Measurements from ENCODE around the gene NLE1. TPM values are rescaled to one million over a fixed set of nuclear protein-coding genes. Genes with fewer than 3 reads are reported as not detected.
A peak's percentile ranks its signal among the peaks of the same experiment; 100 is the strongest.
"Not testable (repeated sequence)": the region's sequence is repeated elsewhere in the genome, so short reads cannot be mapped to it uniquely, and the experiment has no call there.

NLE1 gene
- total and polyA plus RNA-seq, 5 experiments from 2014 or later: 4.6 to 21.7 (median 6.4) TPM

DNA sequence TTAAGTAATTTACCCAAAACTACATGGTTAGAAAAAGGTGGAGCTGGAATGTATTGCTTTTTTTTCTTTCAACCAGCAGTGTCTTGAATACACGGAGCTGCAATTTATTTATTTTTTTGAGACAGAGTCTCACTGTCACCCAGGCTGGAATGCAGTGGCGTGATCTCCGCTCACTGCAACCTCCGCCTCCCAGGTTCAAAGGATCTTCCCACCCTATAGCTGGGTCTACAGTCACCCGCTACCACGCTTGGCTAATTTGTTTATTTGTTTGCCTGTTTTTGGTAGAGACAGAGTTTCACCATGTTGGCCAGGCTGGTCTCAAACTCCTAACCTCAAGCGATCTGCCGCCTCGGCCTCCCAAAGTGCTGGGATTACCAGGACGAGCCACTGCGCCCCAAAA, 51.4 kb downstream of the NLE1 start:
- DNase-seq: not testable (repeated sequence)
- H3K4me3 Mint-ChIP-seq: peak overlapping the region in 5 of 10 donors; percentile 3 to 79 (median 18)

DNA sequence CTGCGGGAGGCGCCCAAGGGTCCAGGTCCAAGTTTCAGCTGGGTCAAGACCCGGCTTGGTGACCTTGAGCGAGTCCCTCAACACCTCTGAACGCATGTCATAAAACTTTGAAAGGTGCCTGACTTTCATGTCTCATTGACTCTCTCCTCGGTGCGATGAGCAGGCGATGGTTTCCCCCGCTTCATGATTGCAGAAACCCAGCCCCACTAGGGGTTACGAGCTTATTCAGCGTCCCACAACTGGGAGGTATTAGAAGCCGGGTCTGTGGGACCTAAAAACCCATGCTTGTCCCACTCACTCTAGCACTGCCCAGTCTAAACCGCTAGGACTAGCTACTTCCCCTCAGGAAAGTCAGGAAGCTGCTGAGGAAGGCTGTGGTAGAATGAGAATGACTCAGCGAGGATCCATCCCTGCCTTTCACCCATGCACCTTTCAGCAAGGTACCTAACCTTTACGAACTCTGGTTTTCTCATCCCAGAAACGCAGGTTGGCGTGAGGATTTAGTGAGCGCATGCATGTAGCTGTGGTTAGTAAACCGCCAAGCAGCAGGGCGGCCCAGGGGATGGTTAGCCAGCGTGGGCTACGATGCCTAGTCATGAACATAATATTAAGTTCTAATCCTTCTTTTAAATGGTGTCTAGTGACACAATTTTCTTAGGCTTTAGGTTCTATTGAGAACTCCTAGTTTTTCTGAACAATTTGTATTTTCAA, 52.4 kb downstream of the NLE1 start:
- peak overlapping the region; percentile 87 to 96 (median 92) for H3K4me3 Mint-ChIP-seq
- peak overlapping the region; percentile 93 to 98 (median 95) for H3K27ac Mint-ChIP-seq
- peaks cover 10 to 50% (median 39%) of the 10 kb centered on the region in 4 donors for H3K4me1 Mint-ChIP-seq
- H3K36me3 Mint-ChIP-seq: peaks cover 0 to 4% (median 0%) of the 10 kb centered on the region in 3 donors
- DNase-seq (peak in 5 of 10 donors; percentile 5 to 63 (median 11)), ATAC-seq (peak; percentile 37 to 41)
- no peaks in the 10 kb centered on the region for H3K27me3 Mint-ChIP-seq
- POLR2A ChIA-PET: interaction anchor here (0.7 to 4.1 kb wide), 19 partner anchors 9 to 489 kb away, joined by 3 to 34 read pairs (median 6); partner anchors contain the start of genes CCT6B, LIG3, NLE1 and PEX12
- H3K9me3 Mint-ChIP-seq: no peaks in the 10 kb centered on the region

More for the DNA sequence above, 51.4 kb downstream of the NLE1 start:
- not testable (repeated sequence) for H3K9me3 Mint-ChIP-seq, H3K36me3 Mint-ChIP-seq, ATAC-seq, H3K27me3 Mint-ChIP-seq
- POLR2A ChIA-PET: interaction anchor here (1.4 to 4.1 kb wide), 7 partner anchors 16 to 109 kb away, joined by 6 to 34 read pairs (median 18); partner anchors contain the start of genes LIG3 and RFFL
- peaks cover 8 to 41% (median 33%) of the 10 kb centered on the region in 4 donors for H3K4me1 Mint-ChIP-seq
- peak overlapping the region in 2 of 10 donors; percentile 34 to 95 for H3K27ac Mint-ChIP-seq

DNA sequence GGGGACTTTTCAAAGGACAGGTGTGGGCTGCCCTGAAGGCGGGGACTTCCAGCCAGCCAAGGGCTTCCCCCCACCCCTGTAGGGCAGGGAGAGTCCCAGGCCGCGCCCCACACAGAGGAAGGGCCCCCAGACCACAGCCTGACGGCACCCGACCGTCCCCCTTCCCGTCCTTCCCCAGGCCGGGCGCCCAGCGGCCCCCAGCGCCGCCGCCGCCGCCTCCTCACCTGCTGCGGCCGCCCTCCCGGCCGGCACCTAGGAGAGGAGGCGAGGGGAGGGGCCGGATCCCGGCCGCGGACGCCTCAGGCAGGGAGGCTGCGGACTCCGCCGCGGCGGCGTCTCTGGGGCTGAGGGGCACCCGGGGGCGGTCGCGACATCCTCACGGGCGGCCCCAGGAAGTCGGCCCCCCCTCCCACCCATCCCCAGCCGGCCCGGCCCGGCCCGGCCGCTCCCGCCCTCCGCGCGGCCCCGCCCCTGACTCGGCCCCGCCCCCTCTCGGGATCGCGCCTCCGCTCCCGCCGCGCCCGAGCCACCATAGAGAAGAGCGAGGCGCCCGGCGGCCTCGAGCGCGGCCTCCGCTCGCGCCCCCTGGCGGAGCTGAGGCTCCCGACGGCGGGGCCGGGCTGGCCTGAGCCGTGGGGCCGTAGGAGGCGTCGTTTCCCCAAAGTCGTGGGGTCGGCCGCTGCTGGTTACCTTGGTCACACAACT, 53.1 kb downstream of the NLE1 start:
- Mint-ChIP-seq H3K27ac (peak overlapping the region; percentile 95 to 98 (median 96)), H3K9me3 (no peaks in the 10 kb centered on the region), H3K4me1 (peaks cover 10 to 53% (median 40%) of the 10 kb centered on the region in 4 donors), H3K36me3 (peaks cover 0 to 5% (median 0%) of the 10 kb centered on the region in 3 donors), H3K27me3 (no peaks in the 10 kb centered on the region), H3K4me3 (peak overlapping the region; percentile 90 to 98 (median 94))
- ATAC-seq: peak; percentile 79 to 84
- DNase-seq: peak; percentile 82 to 96 (median 90)
- POLR2A ChIA-PET: interaction anchor here (0.7 to 4.1 kb wide), 21 partner anchors 9 to 489 kb away, joined by 3 to 34 read pairs (median 6); partner anchors contain the start of genes CCT6B, LIG3, NLE1 and PEX12

DNA sequence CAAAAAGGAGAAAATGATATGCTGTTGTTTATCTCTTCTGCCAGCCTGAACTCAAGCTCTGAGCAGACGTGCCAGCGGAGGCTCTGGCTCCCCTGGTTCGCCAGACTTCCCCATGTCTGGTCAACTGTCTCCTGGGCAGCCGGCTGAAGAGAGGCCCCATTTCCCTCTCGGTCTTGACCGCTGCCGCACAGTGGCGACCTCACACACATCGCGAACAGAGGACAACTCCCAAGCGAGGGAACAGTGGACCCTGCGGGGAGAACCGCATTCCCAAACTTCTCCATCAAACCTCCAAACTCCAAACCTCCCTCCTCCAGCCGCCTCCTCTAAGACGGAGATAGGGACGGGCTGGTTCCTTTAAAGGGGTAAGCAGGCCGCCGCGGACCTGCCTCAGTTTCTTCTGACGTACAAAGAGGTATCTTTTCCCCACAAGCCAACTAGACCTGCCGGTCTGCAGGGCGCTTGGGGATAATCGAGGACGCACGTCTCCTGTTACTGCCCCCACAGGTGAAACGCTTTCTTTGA, 53.7 kb downstream of the NLE1 start:
- Mint-ChIP-seq H3K4me3 (peak overlapping the region; percentile 89 to 98 (median 94)), H3K36me3 (peaks cover 0 to 8% (median 0%) of the 10 kb centered on the region in 3 donors), H3K9me3 (no peaks in the 10 kb centered on the region), H3K27ac (peak overlapping the region; percentile 87 to 98 (median 96)), H3K27me3 (no peaks in the 10 kb centered on the region), H3K4me1 (peaks cover 10 to 58% (median 42%) of the 10 kb centered on the region in 4 donors)
- ATAC-seq (peak in 1 of 2 donors; percentile 3), DNase-seq (peak in 2 of 10 donors; percentile 9 to 15)
- POLR2A ChIA-PET: interaction anchor here (1.0 to 4.1 kb wide), 10 partner anchors 11 to 127 kb away, joined by 3 to 34 read pairs (median 7); partner anchors contain the start of genes CCT6B, LIG3, RFFL and ZNF830

DNA sequence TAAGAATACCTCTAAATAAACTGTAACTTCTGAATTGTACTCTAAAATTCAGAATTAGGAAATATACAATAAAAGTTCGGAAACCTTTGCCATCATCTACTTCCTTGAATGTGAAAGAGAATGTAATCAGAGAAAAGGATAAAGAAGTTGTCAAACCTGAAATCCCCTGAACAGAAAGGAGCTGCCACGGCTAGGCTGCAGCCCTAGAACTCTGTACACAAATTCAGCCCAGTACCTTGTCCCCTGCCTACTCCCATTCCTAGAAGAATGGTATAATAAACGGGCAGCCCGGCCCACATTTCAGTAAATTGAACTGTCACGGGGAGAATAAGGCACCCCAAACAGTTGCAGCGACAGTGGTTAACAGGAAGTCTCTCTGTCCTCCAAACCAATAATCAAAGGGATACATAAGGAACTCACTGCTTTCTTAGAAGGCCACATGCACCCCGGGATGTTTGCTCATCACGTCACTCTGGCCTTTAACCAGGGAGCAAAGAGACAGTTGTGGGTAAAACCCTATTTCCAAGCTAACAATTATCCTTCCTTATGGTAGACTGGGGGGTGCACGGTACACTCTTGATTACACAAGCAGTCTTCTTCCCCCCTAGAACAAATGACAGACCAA, 54.3 kb downstream of the NLE1 start:
- POLR2A ChIA-PET: interaction anchor here (1.0 to 4.1 kb wide), 10 partner anchors 11 to 126 kb away, joined by 3 to 34 read pairs (median 7); partner anchors contain the start of genes CCT6B, LIG3, RFFL and ZNF830
- peaks cover 0 to 11% (median 0%) of the 10 kb centered on the region in 3 donors for H3K36me3 Mint-ChIP-seq
- DNase-seq (peak in 9 of 10 donors; percentile 3 to 43 (median 33)), ATAC-seq (peak; percentile 2 to 3)
- H3K9me3 Mint-ChIP-seq: no peaks in the 10 kb centered on the region
- peaks cover 15 to 63% (median 48%) of the 10 kb centered on the region in 4 donors for H3K4me1 Mint-ChIP-seq
- no peaks in the 10 kb centered on the region for H3K27me3 Mint-ChIP-seq
- peak overlapping the region; percentile 89 to 98 (median 94) for H3K4me3 Mint-ChIP-seq
- H3K27ac Mint-ChIP-seq: peak overlapping the region; percentile 87 to 98 (median 96)

DNA sequence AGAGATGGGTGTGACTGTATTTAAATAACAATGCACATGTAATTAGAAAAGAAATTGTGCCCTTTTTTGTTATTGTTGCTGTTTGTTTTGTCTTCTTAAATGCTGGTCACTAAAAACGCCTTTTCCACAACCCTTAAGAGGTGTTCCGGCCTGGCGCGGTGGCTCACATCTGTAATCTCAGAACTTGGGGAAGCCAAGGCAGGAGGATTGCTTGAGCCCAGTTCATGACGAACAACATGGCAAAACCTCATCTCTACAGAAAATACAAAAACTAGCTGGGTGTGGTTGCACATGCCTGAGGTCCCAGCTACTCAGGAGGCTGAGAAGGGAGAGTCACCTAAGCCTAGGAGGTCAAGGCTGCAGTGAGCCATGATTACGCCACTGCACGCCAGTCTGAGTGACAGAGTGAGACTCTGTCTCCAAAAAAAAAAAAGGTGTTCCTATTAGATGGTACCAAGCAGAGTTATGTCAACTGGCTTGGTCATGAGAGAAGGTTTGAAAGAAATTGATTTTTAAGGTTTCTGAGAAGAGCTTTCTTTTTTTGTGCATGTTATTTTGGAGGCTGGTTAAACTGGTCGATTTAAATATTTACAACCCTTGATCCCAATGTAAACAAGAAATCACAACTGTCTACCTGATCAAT, 55.1 kb downstream of the NLE1 start:
- Mint-ChIP-seq H3K27ac (peak overlapping the region; percentile 87 to 98 (median 96)), H3K4me1 (peaks cover 18 to 71% (median 56%) of the 10 kb centered on the region in 4 donors), H3K36me3 (peaks cover 0 to 11% (median 0%) of the 10 kb centered on the region in 3 donors), H3K27me3 (no peaks in the 10 kb centered on the region), H3K4me3 (peak overlapping the region; percentile 89 to 98 (median 94)), H3K9me3 (no peaks in the 10 kb centered on the region)
- ATAC-seq: no peak
- POLR2A ChIA-PET: interaction anchor here (1.0 to 4.1 kb wide), 5 partner anchors 10 to 452 kb away, joined by 4 to 27 read pairs (median 7); partner anchors contain the start of gene RFFL
- no peak for DNase-seq

DNA sequence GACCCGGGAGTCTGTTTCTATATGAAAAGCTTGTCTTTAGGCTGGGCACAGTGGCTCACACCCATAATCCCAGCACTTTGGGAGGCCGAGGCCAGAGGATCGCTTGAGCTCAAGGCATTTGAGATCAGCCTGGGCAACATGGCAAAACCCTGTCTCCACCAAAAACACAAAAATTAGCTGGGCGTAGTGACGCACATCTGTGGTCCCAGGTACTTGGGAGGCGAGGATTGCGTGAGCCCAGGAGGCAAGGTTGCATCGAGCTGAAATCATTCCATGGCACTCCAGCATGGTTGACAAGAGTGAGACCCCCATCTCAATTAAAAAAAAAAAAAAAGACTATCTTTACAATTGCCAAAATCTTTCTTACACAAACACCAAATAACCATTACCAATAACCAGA, 55.9 kb downstream of the NLE1 start:
- ATAC-seq (no peak), DNase-seq (no peak)
- Mint-ChIP-seq H3K4me3 (peak overlapping the region in 8 of 10 donors; percentile 20 to 96 (median 44)), H3K27me3 (no peaks in the 10 kb centered on the region), H3K9me3 (no peaks in the 10 kb centered on the region), H3K36me3 (peaks cover 0 to 11% (median 0%) of the 10 kb centered on the region in 3 donors), H3K27ac (peak overlapping the region in 9 of 10 donors; percentile 22 to 97 (median 56)), H3K4me1 (peaks cover 20 to 77% (median 60%) of the 10 kb centered on the region in 4 donors)
- POLR2A ChIA-PET: interaction anchor here (0.7 to 1.1 kb wide), 4 partner anchors 42 to 453 kb away, joined by 3 to 4 read pairs (median 3); no protein-coding TSS in a partner anchor

DNA sequence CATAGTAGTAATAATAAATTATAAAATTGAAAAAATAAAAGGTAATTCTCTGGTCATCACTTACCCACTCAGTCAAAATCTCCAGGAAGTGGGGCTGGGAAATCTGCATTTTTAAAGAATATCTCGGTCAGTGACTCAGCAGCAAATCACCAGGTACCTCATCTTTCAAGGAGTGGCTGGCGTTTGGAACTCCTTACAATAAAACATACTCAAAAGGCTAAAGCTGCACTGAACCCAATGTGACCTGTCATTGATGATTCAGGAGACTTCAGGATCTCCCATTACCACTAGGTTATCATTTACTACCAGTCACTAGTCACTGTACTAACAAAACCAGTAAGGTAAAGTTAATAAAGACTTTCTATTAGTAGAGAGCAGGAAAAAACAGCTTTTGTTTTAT, 57.1 kb downstream of the NLE1 start:
- peak overlapping the region in 2 of 10 donors; percentile 9 to 12 for H3K4me3 Mint-ChIP-seq
- peak overlapping the region in 6 of 10 donors; percentile 18 to 91 (median 38) for H3K27ac Mint-ChIP-seq
- H3K9me3 Mint-ChIP-seq: no peaks in the 10 kb centered on the region
- no peaks in the 10 kb centered on the region for H3K27me3 Mint-ChIP-seq
- POLR2A ChIA-PET: no interaction called here
- H3K36me3 Mint-ChIP-seq: peaks cover 0 to 13% (median 0%) of the 10 kb centered on the region in 3 donors
- ATAC-seq (no peak), DNase-seq (no peak)
- H3K4me1 Mint-ChIP-seq: peaks cover 25 to 82% (median 69%) of the 10 kb centered on the region in 4 donors

DNA sequence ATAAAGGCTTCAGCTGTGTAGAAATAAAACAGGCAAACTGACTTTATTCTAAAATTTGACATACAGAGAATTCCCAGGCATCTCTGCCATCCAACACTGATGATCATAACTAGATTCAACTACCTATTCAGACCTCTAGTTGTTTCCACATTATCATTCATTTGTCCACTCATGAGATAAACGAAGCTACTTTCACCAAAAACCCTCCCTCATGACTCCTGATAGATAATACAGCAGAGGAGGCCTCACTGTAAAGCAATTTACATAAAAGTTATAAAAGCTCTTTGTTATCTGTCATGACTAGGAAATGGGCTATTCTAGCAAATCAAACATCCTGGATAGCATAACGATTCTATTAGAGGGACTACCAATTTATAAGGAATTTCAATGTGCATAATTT, 59.0 kb downstream of the NLE1 start:
- H3K9me3 Mint-ChIP-seq: no peaks in the 10 kb centered on the region
- ATAC-seq: no peak
- H3K27me3 Mint-ChIP-seq: no peaks in the 10 kb centered on the region
- H3K4me3 Mint-ChIP-seq: peak overlapping the region in 4 of 10 donors; percentile 8 to 51 (median 35)
- POLR2A ChIA-PET: interaction anchor here (1.2 to 2.9 kb wide), 4 partner anchors 13 to 61 kb away, joined by 4 to 11 read pairs (median 5); partner anchors contain the start of gene RFFL
- DNase-seq: no peak
- peak overlapping the region in 8 of 10 donors; percentile 0 to 71 (median 34) for H3K27ac Mint-ChIP-seq
- H3K4me1 Mint-ChIP-seq: peaks cover 29 to 87% (median 72%) of the 10 kb centered on the region in 4 donors
- peaks cover 0 to 13% (median 3%) of the 10 kb centered on the region in 3 donors for H3K36me3 Mint-ChIP-seq

DNA sequence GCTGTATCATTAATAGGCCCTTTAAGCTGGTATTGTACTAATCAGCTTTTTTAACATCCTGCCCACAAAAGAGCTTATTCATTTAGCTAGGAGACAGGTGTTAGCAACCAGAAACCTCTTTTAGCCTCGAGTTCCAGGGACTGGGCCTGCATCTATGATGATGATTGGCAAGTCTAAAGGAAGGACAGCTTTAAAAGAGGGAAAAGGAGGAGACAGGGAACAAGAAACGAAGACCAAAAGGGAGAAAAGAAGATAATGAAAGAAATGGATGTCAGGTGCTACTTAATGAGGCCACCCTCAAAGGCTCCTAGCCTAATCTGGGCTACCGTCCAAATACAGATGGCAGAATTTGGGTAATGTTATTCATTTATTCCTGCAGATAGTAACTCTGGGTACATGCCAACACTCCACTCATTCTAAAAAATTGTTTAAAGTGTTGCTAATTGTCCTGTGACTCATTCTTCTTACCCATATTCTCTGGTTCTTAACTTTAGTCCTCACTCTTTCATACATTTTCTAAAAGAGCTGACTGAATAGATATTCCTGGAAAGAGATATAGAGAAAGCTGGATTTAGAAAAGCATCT, 59.9 kb downstream of the NLE1 start:
- no peaks in the 10 kb centered on the region for H3K27me3 Mint-ChIP-seq
- peak overlapping the region in 9 of 10 donors; percentile 51 to 85 (median 70) for H3K27ac Mint-ChIP-seq
- peak overlapping the region in 8 of 10 donors; percentile 41 to 83 (median 70) for H3K4me3 Mint-ChIP-seq
- POLR2A ChIA-PET: interaction anchor here (0.6 to 2.9 kb wide), 5 partner anchors 12 to 158 kb away, joined by 4 to 11 read pairs (median 5); partner anchors contain the start of gene RFFL
- H3K4me1 Mint-ChIP-seq: peaks cover 29 to 86% (median 72%) of the 10 kb centered on the region in 4 donors
- peaks cover 0 to 13% (median 3%) of the 10 kb centered on the region in 3 donors for H3K36me3 Mint-ChIP-seq
- ATAC-seq: no peak
- no peaks in the 10 kb centered on the region for H3K9me3 Mint-ChIP-seq
- no peak for DNase-seq

All from naive thymus-derived CD8-positive, alpha-beta T cell (primary cell).